Stomach (tissue), 9 donors: ENCODE data around the gene MRE11. TPM values are rescaled to one million over a fixed set of nuclear protein-coding genes. Genes with fewer than 3 reads are reported as not detected.

Source experiments
- DNase-seq, 2 donors: peaks; one replicate each; pipeline versions ENCODE4 v3.0.0 to v3.0.0-alpha.2; 2013 to 2019
- H3K27ac ChIP-seq, 5 donors: fragments of 200-600 bp in 4 of 5; sonication (generic) in 4 of 5; one replicate each; pipeline ENCODE4 v1.5.1; 2013 to 2019; ENCODE audit warnings: mild to moderate bottlenecking in 1 of 5, moderate library complexity in 1 of 5
- H3K27me3 ChIP-seq, 3 donors: fragments of 200-600 bp; sonication (generic); one replicate each; pipeline ENCODE4 v1.5.1; 2017 to 2019; ENCODE audit warnings: mixed run types in 1 of 3
- H3K36me3 ChIP-seq, 4 donors: fragments of 200-600 bp; sonication (generic); 1 replicate in 3 of 4; 2 replicates in 1 of 4; pipeline ENCODE4 v1.5.1; 2016 to 2019
- H3K4me1 ChIP-seq, 4 donors: fragments of 200-600 bp; sonication (generic); one replicate each; pipeline ENCODE4 v1.5.1; 2016 to 2019
- H3K4me3 ChIP-seq, 4 donors: fragments of 200-600 bp; sonication (generic) in 3 of 4; one replicate each; pipeline ENCODE4 v1.5.1; 2016 to 2019; ENCODE audit warnings: mild to moderate bottlenecking in 1 of 4
- H3K9me3 ChIP-seq, 4 donors: fragments of 200-600 bp; sonication (generic); one replicate each; pipeline ENCODE4 v1.5.1; 2016 to 2019
- CTCF ChIP-seq, 7 experiments: fragments of 450-650 bp in 4 of 7; fragments of 200-600 bp in 3 of 7; sonication (generic) in 3 of 7; IDR thresholded peaks; one replicate each; pipeline ENCODE4 v1.5.1; 2016 to 2019; ENCODE audit warnings: antibody characterized with exemption in 7 of 7, control low read depth in 2 of 7, mild to moderate bottlenecking in 1 of 7
- EP300 ChIP-seq: sonication (generic); formaldehyde crosslinking; IDR thresholded peaks from one replicate; pipeline ENCODE4 v1.6.1; 2017; ENCODE audit warnings: antibody characterized with exemption
- POLR2A ChIP-seq, 4 donors: fragments of 450-650 bp; IDR thresholded peaks; one replicate each; pipeline ENCODE4 v1.6.1; 2016; ENCODE audit warnings: antibody characterized with exemption in 4 of 4, control low read depth in 2 of 4, mild to moderate bottlenecking in 1 of 4, moderate library complexity in 1 of 4
- POLR2AphosphoS5 ChIP-seq, 3 donors: sonication (generic); formaldehyde crosslinking; IDR thresholded peaks; one replicate each; pipeline ENCODE4 v1.6.1; 2016; ENCODE audit warnings: antibody characterized with exemption in 3 of 3
- WGBS, 5 donors: extraction: QIAGEN DNeasy Blood & Tissue Kit in 3 of 5; methylation state at CpG; one replicate each; pipeline versions ENCODE4 v1.1.5 to v1.1.7; 2013 to 2018; 5-methylcytosine and 5-hydroxymethylcytosine counted together
- intact Hi-C: fragments of 100-400 bp; cut with DNase I; formaldehyde crosslinking; loops from one replicate; pipeline ENCODE4 v1.15.1; 2023; ENCODE audit warnings: low total_unique reads
- polyA plus RNA-seq, 3 donors: library from polyadenylated mRNA; stranded (reverse); fragments of 200-250 nt; gene quantifications; one replicate each; pipeline ENCODE4 v1.2.3, GENCODE V29; 2013
- total RNA-seq, 5 donors: library from RNA; depleted of rRNA; stranded (reverse); fragments of >200 nt; gene quantifications; one replicate each; pipeline versions ENCODE4 v1.1.0 to v1.2.3, GENCODE V29; 2014 to 2016
- donor health status: healthy with polysubstance abuse.
- donor health status: Bipolar disorder and iron deficiency.
- donor health status: healthy.

The MRE11 gene
- total and polyA plus RNA-seq, 8 donors = 1.5 to 39.3 (median 6.3) TPM

- no peaks in the 10 kb centered on the region for H3K4me1 ChIP-seq
- 11 to 34% (median 20%) methylated on average over 1 of the region's 1 CpG for WGBS, 5 donors
- H3K36me3 ChIP-seq = peaks cover 28 to 88% (median 76%) of the 10 kb centered on the region in 4 donors
- DNase-seq = peak in 1 of 2 donors; percentile 5
- H3K27ac ChIP-seq = no peak overlapping the region
- TF ChIP-seq EP300 (no peak), POLR2AphosphoS5 (IDR thresholded peaks at IDR 0.05) (no peak), POLR2A (IDR thresholded peaks at IDR 0.05) (no peak), CTCF (IDR thresholded peaks at IDR 0.05) (no peak)
- H3K9me3 ChIP-seq = peaks cover 0 to 12% (median 4%) of the 10 kb centered on the region in 4 donors
- intact Hi-C loops = no loop called here
- no peak overlapping the region for H3K4me3 ChIP-seq
- no peaks in the 10 kb centered on the region for H3K27me3 ChIP-seq
Observed at GRCh38 chr11:94433049-94433448, 60.6 kb downstream of the MRE11 start.

- H3K4me3 ChIP-seq = no peak overlapping the region
- H3K27me3 ChIP-seq = no peaks in the 10 kb centered on the region
- peaks cover 11 to 91% (median 79%) of the 10 kb centered on the region in 4 donors for H3K36me3 ChIP-seq
- peaks cover 0 to 14% (median 5%) of the 10 kb centered on the region in 4 donors for H3K9me3 ChIP-seq
- no peak overlapping the region for H3K27ac ChIP-seq
- TF ChIP-seq EP300 = no peak
- TF ChIP-seq POLR2AphosphoS5 (IDR thresholded peaks at IDR 0.05) = no peak
- no peak for TF ChIP-seq CTCF (IDR thresholded peaks at IDR 0.05)
- no peak for TF ChIP-seq POLR2A (IDR thresholded peaks at IDR 0.05)
- no peaks in the 10 kb centered on the region for H3K4me1 ChIP-seq
- intact Hi-C loops = no loop called here
- WGBS, 5 donors = 86 to 95% (median 93%) methylated on average over 2 of the region's 2 CpGs
- DNase-seq = no peak
Observed at GRCh38 chr11:94424662-94425061, 69.0 kb downstream of the MRE11 start.

DNA sequence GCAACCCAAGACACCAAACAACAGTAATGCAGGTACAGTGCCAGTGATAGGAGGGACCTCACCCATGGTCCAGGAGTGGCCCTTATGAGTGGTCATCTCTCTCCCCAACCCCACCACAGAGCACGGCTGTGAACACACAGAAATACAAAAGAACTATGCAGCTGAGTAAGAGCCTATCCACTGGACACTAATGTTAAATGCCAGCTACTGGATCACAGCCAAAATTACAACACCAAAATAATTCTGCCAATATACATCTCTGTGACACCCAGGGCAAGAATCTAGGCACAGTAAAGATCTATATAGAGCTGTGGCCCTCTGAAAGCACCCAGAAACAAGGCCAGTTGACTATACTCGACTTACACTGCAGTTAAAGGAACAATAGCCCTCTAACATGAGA is 69.6 kb downstream of the MRE11 start:
- no peak for DNase-seq
- Histone ChIP-seq H3K4me3 (no peak overlapping the region), H3K36me3 (peaks cover 5 to 91% (median 78%) of the 10 kb centered on the region in 4 donors), H3K9me3 (peaks cover 0 to 11% (median 5%) of the 10 kb centered on the region in 4 donors), H3K4me1 (no peaks in the 10 kb centered on the region), H3K27ac (no peak overlapping the region), H3K27me3 (no peaks in the 10 kb centered on the region)
- WGBS, 5 donors = 55 to 86% (median 82%) methylated on average over 2 of the region's 2 CpGs
- TF ChIP-seq POLR2AphosphoS5 (IDR thresholded peaks at IDR 0.05) = no peak
- no peak for TF ChIP-seq CTCF (IDR thresholded peaks at IDR 0.05)
- TF ChIP-seq EP300 = no peak
- TF ChIP-seq POLR2A (IDR thresholded peaks at IDR 0.05) = no peak
- intact Hi-C loops = no loop called here

DNA sequence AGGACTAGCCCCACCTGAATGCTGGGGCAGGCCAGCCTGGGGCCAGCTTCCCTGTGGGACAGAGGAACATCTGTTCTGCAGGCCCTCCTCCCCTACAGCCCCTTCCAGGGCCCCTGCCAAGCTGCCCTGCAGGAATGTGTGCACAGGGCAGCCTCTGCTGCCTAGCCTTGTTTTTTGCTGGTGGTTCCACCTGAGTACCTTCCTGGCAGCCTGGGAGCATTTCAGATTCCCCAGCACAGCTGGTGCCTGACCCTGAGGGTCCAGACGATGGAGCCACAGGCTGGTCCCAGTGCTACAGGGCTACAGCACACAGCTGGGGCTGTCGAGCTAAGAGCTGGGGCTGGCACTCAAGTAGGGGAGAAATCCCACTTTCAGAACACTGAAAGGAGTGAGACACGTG is 70.1 kb downstream of the MRE11 start:
- H3K9me3 ChIP-seq = peaks cover 0 to 7% (median 3%) of the 10 kb centered on the region in 4 donors
- no peaks in the 10 kb centered on the region for H3K4me1 ChIP-seq
- intact Hi-C loops = no loop called here
- DNase-seq = no peak
- peaks cover 5 to 88% (median 74%) of the 10 kb centered on the region in 4 donors for H3K36me3 ChIP-seq
- no peak overlapping the region for H3K4me3 ChIP-seq
- no peak overlapping the region for H3K27ac ChIP-seq
- no peaks in the 10 kb centered on the region for H3K27me3 ChIP-seq
- no peak for TF ChIP-seq CTCF (IDR thresholded peaks at IDR 0.05)
- TF ChIP-seq POLR2AphosphoS5 (IDR thresholded peaks at IDR 0.05) = no peak
- no peak for TF ChIP-seq POLR2A (IDR thresholded peaks at IDR 0.05)
- TF ChIP-seq EP300 = no peak
- 86 to 100% (median 92%) methylated on average over 3 of the region's 3 CpGs for WGBS, 5 donors
